Gastroesophageal sphincter (tissue), 3 donors: ENCODE measurements around the gene CFAP107.

ENCODE experiments used
- EP300 ChIP-seq: sonication (generic); formaldehyde crosslinking; IDR thresholded peaks from one replicate; pipeline ENCODE4 v1.6.1; 2017; ENCODE audit warnings: antibody characterized with exemption, mild to moderate bottlenecking
- POLR2A ChIP-seq, 2 donors: fragments of 450-650 bp; IDR thresholded peaks; one replicate each; pipeline ENCODE4 v1.6.1; 2017; ENCODE audit warnings: antibody characterized with exemption in 2 of 2, mild to moderate bottlenecking in 2 of 2, moderate library complexity in 1 of 2
- POLR2AphosphoS5 ChIP-seq: sonication (generic); formaldehyde crosslinking; IDR thresholded peaks from one replicate; pipeline ENCODE4 v1.6.1; 2017; ENCODE audit warnings: antibody characterized with exemption
- TF ChIP-seq, protein P1 (sequence below), 4 experiments: fragments of 200-600 bp in 2 of 4; fragments of 450-650 bp in 2 of 4; sonication (generic) in 1 of 4; IDR thresholded peaks; one replicate each; pipeline ENCODE4 v1.5.1; 2017 to 2019; ENCODE audit warnings: antibody characterized with exemption in 4 of 4, mild to moderate bottlenecking in 2 of 4, moderate library complexity in 2 of 4

DNA sequence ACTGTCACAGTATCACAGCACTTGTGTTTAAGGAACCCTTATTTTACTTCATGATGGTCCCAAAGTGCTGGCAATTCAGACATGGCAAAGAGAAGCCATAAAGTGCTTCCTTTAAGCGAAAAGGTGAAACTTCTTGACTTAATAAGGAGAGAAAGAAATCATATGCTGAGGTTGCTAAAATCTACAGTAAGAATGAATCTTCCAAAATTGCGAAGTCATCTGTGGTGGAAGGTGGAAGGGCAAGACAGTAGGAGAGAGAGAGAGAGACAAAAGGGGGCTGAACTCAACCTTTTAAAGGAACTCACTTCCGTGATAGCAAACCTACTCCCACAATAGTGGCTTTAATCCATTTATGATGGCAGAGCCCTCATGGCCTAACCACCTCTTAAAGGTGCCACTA is 49.3 kb upstream of the CFAP107 start:
- TF ChIP-seq, protein P1, sequence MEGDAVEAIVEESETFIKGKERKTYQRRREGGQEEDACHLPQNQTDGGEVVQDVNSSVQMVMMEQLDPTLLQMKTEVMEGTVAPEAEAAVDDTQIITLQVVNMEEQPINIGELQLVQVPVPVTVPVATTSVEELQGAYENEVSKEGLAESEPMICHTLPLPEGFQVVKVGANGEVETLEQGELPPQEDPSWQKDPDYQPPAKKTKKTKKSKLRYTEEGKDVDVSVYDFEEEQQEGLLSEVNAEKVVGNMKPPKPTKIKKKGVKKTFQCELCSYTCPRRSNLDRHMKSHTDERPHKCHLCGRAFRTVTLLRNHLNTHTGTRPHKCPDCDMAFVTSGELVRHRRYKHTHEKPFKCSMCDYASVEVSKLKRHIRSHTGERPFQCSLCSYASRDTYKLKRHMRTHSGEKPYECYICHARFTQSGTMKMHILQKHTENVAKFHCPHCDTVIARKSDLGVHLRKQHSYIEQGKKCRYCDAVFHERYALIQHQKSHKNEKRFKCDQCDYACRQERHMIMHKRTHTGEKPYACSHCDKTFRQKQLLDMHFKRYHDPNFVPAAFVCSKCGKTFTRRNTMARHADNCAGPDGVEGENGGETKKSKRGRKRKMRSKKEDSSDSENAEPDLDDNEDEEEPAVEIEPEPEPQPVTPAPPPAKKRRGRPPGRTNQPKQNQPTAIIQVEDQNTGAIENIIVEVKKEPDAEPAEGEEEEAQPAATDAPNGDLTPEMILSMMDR (IDR thresholded peaks at IDR 0.05), result no peak
- TF ChIP-seq POLR2AphosphoS5, result no peak
- no peak for TF ChIP-seq POLR2A (IDR thresholded peaks at IDR 0.05)
- TF ChIP-seq EP300, result no peak
